H9 (cell line): ENCODE results near the gene PRKAR2B. TPM values are rescaled to one million over a fixed set of nuclear protein-coding genes. Genes with fewer than 3 reads are reported as not detected.

Experiments used
- DNase-seq: peaks from one replicate; pipeline ENCODE4 v3.0.0-alpha.2; 2017
- H2AFZ ChIP-seq: one replicate; pipeline ENCODE4 v1.6.1; 2013; ENCODE audit warnings: mild to moderate bottlenecking, low read length, control low read depth, moderate library complexity
- H2AK5ac ChIP-seq: 2 replicates; pipeline ENCODE4 v1.6.1; 2013; ENCODE audit warnings: low read length, control low read depth, mixed read lengths; ENCODE audit not compliant: insufficient read length
- H2BK120ac ChIP-seq: one replicate; pipeline ENCODE4 v1.6.1; 2013; ENCODE audit warnings: low read depth, mild to moderate bottlenecking, low read length, control low read depth, inconsistent platforms; ENCODE audit not compliant: poor library complexity, severe bottlenecking
- H2BK12ac ChIP-seq: 2 replicates; pipeline ENCODE4 v1.6.1; 2013; ENCODE audit warnings: low read length, control low read depth, mixed read lengths, low read depth; ENCODE audit not compliant: insufficient read length
- H2BK15ac ChIP-seq: 2 replicates; pipeline ENCODE4 v1.6.1; 2013; ENCODE audit warnings: low read depth, low read length, control low read depth
- H2BK20ac ChIP-seq: one replicate; pipeline ENCODE4 v1.6.1; 2013; ENCODE audit warnings: low read depth, mild to moderate bottlenecking, low read length, control low read depth, inconsistent platforms; ENCODE audit not compliant: poor library complexity, severe bottlenecking
- H2BK5ac ChIP-seq: 2 replicates; pipeline ENCODE4 v1.6.1; 2013; ENCODE audit warnings: low read length, control low read depth, mixed read lengths; ENCODE audit not compliant: insufficient read length
- H3K14ac ChIP-seq: 2 replicates; pipeline ENCODE4 v1.6.1; 2013; ENCODE audit warnings: low read length, control low read depth; ENCODE audit not compliant: insufficient read depth
- H3K18ac ChIP-seq: 2 replicates; pipeline ENCODE4 v1.6.1; 2013; ENCODE audit warnings: low read depth, mild to moderate bottlenecking, mixed read lengths, low read length, control low read depth; ENCODE audit not compliant: insufficient read length
- H3K23ac ChIP-seq: 2 replicates; pipeline ENCODE4 v1.6.1; 2013; ENCODE audit warnings: low read length, control low read depth, mixed read lengths, low read depth; ENCODE audit not compliant: insufficient read length
- H3K23me2 ChIP-seq: 2 replicates; pipeline ENCODE4 v1.6.1; 2013; ENCODE audit warnings: low read depth, mild to moderate bottlenecking, mixed read lengths, low read length, control low read depth; ENCODE audit not compliant: insufficient read length, poor library complexity, severe bottlenecking
- H3K27ac ChIP-seq: 2 replicates; pipeline ENCODE4 v1.5.1; 2013; ENCODE audit warnings: low read length, control low read depth, mixed read lengths, low read depth; ENCODE audit not compliant: insufficient read length
- H3K27me3 ChIP-seq: 2 replicates; pipeline ENCODE4 v1.6.1; 2013; ENCODE audit warnings: low read length, control low read depth, inconsistent platforms; ENCODE audit not compliant: insufficient read depth
- H3K4ac ChIP-seq: 2 replicates; pipeline ENCODE4 v1.6.1; 2013; ENCODE audit warnings: low read depth, mild to moderate bottlenecking, control low read depth, inconsistent platforms, low read length, moderate library complexity
- H3K4me1 ChIP-seq: 2 replicates; pipeline ENCODE4 v1.6.1; 2013; ENCODE audit warnings: low read length, control low read depth, inconsistent platforms; ENCODE audit not compliant: insufficient read depth
- H3K4me2 ChIP-seq: 2 replicates; pipeline ENCODE4 v1.6.1; 2013; ENCODE audit warnings: low read length, control low read depth, mixed read lengths; ENCODE audit not compliant: insufficient read length, insufficient read depth
- H3K56ac ChIP-seq: 2 replicates; pipeline ENCODE4 v1.6.1; 2013; ENCODE audit warnings: low read depth, mild to moderate bottlenecking, mixed read lengths, low read length, control low read depth; ENCODE audit not compliant: insufficient read length
- H3K79me1 ChIP-seq: 2 replicates; pipeline ENCODE4 v1.6.1; 2013; ENCODE audit warnings: low read depth, mild to moderate bottlenecking, moderate library complexity, low read length, control low read depth, inconsistent platforms; ENCODE audit not compliant: insufficient read depth, poor library complexity, severe bottlenecking
- H3K79me2 ChIP-seq: 2 replicates; pipeline ENCODE4 v1.6.1; 2013; ENCODE audit warnings: low read length, control low read depth, inconsistent platforms; ENCODE audit not compliant: insufficient read depth
- H3K9ac ChIP-seq: 2 replicates; pipeline ENCODE4 v1.6.1; 2013; ENCODE audit warnings: low read length, control low read depth, mixed read lengths; ENCODE audit not compliant: insufficient read length; ENCODE audit errors: extremely low read depth
- H3K9me3 ChIP-seq: one replicate; pipeline ENCODE4 v1.6.1; 2013; ENCODE audit warnings: low read depth, low read length, inconsistent platforms; ENCODE audit not compliant: control insufficient read depth
- H3T11ph ChIP-seq: one replicate; pipeline ENCODE4 v1.6.1; 2013; ENCODE audit warnings: mild to moderate bottlenecking, low read length, control low read depth, inconsistent platforms
- H4K20me1 ChIP-seq: one replicate; pipeline ENCODE4 v1.6.1; 2013; ENCODE audit not compliant: control insufficient read depth, insufficient read length, insufficient read depth
- H4K5ac ChIP-seq: 2 replicates; pipeline ENCODE4 v1.6.1; 2013; ENCODE audit warnings: low read depth, mild to moderate bottlenecking, mixed read lengths, low read length, control low read depth; ENCODE audit not compliant: insufficient read length
- H4K8ac ChIP-seq: replicated peaks from 2 replicates; pipeline ENCODE4 v1.6.1; 2013; ENCODE audit warnings: low read length, control low read depth, mixed read lengths, low read depth; ENCODE audit not compliant: insufficient read length
- H4K91ac ChIP-seq: 2 replicates; pipeline ENCODE4 v1.6.1; 2013; ENCODE audit warnings: low read depth, mild to moderate bottlenecking, moderate library complexity, mixed read lengths, low read length, control low read depth; ENCODE audit not compliant: insufficient read length
- H3K27ac Mint-ChIP-seq, 3 experiments: 2 replicates in 2 of 3; 3 replicates in 1 of 3; pipeline ENCODE4 v1.8.0; 2020 to 2021; ENCODE audit warnings: mixed read lengths in 3 of 3, mild to moderate bottlenecking in 1 of 3, moderate library complexity in 1 of 3
- H3K27me3 Mint-ChIP-seq: 2 replicates; pipeline ENCODE4 v1.8.0; 2021; ENCODE audit warnings: low read depth, mild to moderate bottlenecking, moderate library complexity, mixed read lengths
- H3K36me3 Mint-ChIP-seq, 3 experiments: 2 replicates in 2 of 3; 3 replicates in 1 of 3; pipeline ENCODE4 v1.8.0; 2020 to 2021; ENCODE audit warnings: low read depth in 3 of 3, mixed read lengths in 3 of 3; ENCODE audit not compliant: insufficient read depth in 1 of 3
- H3K4me1 Mint-ChIP-seq, 2 experiments: 2 replicates each; pipeline ENCODE4 v1.8.0; 2020; ENCODE audit warnings: mixed read lengths in 2 of 2
- H3K4me3 Mint-ChIP-seq, 2 experiments: 2 replicates in 1 of 2; 3 replicates in 1 of 2; pipeline ENCODE4 v1.8.0; 2020 to 2021; ENCODE audit warnings: mild to moderate bottlenecking in 2 of 2, mixed read lengths in 2 of 2, moderate library complexity in 1 of 2
- H3K9me3 Mint-ChIP-seq, 2 experiments: 2 replicates in 1 of 2; 3 replicates in 1 of 2; pipeline ENCODE4 v1.8.0; 2020; ENCODE audit warnings: mild to moderate bottlenecking in 2 of 2, mixed read lengths in 2 of 2, moderate library complexity in 1 of 2
- CTCF ChIP-seq: fragments of 200-600 bp; sonication (generic); conservative IDR thresholded peaks from 3 replicates; pipeline ENCODE4 v1.8.0; 2021; ENCODE audit warnings: antibody characterized with exemption, mild to moderate bottlenecking
- WGBS: extraction: QIAGEN DNeasy Blood & Tissue Kit; methylation state at CpG from one replicate; pipeline ENCODE4 v1.1.7; 2013; ENCODE audit warnings: missing lambda C conversion rate, low lambda C conversion rate, mixed read lengths; ENCODE audit not compliant: insufficient read length; ENCODE audit errors: extremely low coverage; 5-methylcytosine and 5-hydroxymethylcytosine counted together
- total RNA-seq: library from RNA; stranded (reverse); gene quantifications from 2 replicates; pipeline ENCODE4 v1.2.1, GENCODE V29; 2021

PRKAR2B gene
- total RNA-seq, 1 experiment from 2014 or later: 16.6 TPM

- H2BK15ac ChIP-seq: no peak overlapping the region
- H3T11ph ChIP-seq: no peak overlapping the region
- no peak overlapping the region for H3K18ac ChIP-seq
- H3K4me3 Mint-ChIP-seq: no peak overlapping the region
- no peak overlapping the region for H3K4ac ChIP-seq
- peaks cover 14 to 31% (median 19%) of the 10 kb centered on the region in 3 experiments for H3K36me3 Mint-ChIP-seq
- H2BK120ac ChIP-seq: no peak overlapping the region
- no peaks in the 10 kb centered on the region for H3K79me1 ChIP-seq
- H2AFZ ChIP-seq: no peak overlapping the region
- no peak overlapping the region for H3K9ac ChIP-seq
- TF ChIP-seq CTCF: no peak
- no peak overlapping the region for H3K4me2 ChIP-seq
- no peak overlapping the region for H3K23ac ChIP-seq
- H3K9me3 Mint-ChIP-seq: peaks cover 24 to 28% of the 10 kb centered on the region in 2 experiments
- H4K91ac ChIP-seq: no peak overlapping the region
- H4K20me1 ChIP-seq: no peaks in the 10 kb centered on the region
- H3K79me2 ChIP-seq: no peaks in the 10 kb centered on the region
- peaks cover 2% of the 10 kb centered on the region; the same call in 1 of the 2 replicates for H3K27me3 Mint-ChIP-seq
- H3K4me1 Mint-ChIP-seq: peaks cover 0 to 2% of the 10 kb centered on the region in 2 experiments; a peak in 2 of 4 replicates
- no peaks in the 10 kb centered on the region for H3K27me3 ChIP-seq
- H3K56ac ChIP-seq: no peak overlapping the region
- H2BK12ac ChIP-seq: no peak overlapping the region
- H2AK5ac ChIP-seq: no peak overlapping the region
- no peak overlapping the region for H3K14ac ChIP-seq
- no peak overlapping the region for H2BK5ac ChIP-seq
- H4K5ac ChIP-seq: no peak overlapping the region
- no peaks in the 10 kb centered on the region for H3K4me1 ChIP-seq
- no peak overlapping the region for H3K27ac ChIP-seq
- no peaks in the 10 kb centered on the region for H3K23me2 ChIP-seq
- no peak for DNase-seq
- H3K9me3 ChIP-seq: no peaks in the 10 kb centered on the region
- H4K8ac ChIP-seq: no peak overlapping the region
- no peak overlapping the region; a peak in 1 of 7 replicates for H3K27ac Mint-ChIP-seq
- H2BK20ac ChIP-seq: no peak overlapping the region
- WGBS: no CpG with 5 or more reads among the region's 4 CpGs
Observed at GRCh38 chr7:107103369-107103768, 58.9 kb downstream of the PRKAR2B start.
